Lower leg skin (tissue), 4 donors: Measurements from ENCODE around the gene ZNF148. TPM values are rescaled to one million over a fixed set of nuclear protein-coding genes. Genes with fewer than 3 reads are reported as not detected.

Experiments used
- DNase-seq, 2 donors: peaks; one replicate each; pipeline ENCODE4 v3.0.0-alpha.2; 2019; ENCODE audit warnings: low spot score in 2 of 2
- H3K4me3 ChIP-seq: fragments of 200-600 bp; sonication (generic); 2 replicates; pipeline ENCODE4 v1.5.1; 2017; ENCODE audit warnings: mild to moderate bottlenecking, low read depth; ENCODE audit not compliant: poor library complexity, severe bottlenecking
- POLR2A ChIP-seq, 2 donors: fragments of 450-650 bp; IDR thresholded peaks; one replicate each; pipeline ENCODE4 v1.6.1; 2016 to 2017; ENCODE audit warnings: antibody characterized with exemption in 2 of 2, mild to moderate bottlenecking in 1 of 2, moderate library complexity in 1 of 2
- WGBS, 2 donors: methylation state at CpG; one replicate each; pipeline ENCODE4 v1.1.5; 2018; 5-methylcytosine and 5-hydroxymethylcytosine counted together
- intact Hi-C: fragments of 100-400 bp; cut with DNase I; formaldehyde crosslinking; loops from one replicate; pipeline ENCODE4 v1.15.0; 2023; ENCODE audit warnings: low total_unique reads
- total RNA-seq, 4 donors: library from RNA; depleted of rRNA; stranded (reverse); fragments of >200 nt; gene quantifications; one replicate each; pipeline ENCODE4 v1.1.0, GENCODE V29; 2016
- TF ChIP-seq, protein P1 (sequence below), 3 donors: fragments of 450-650 bp; IDR thresholded peaks; one replicate each; pipeline ENCODE4 v1.5.1; 2016; ENCODE audit warnings: antibody characterized with exemption in 3 of 3, mild to moderate bottlenecking in 3 of 3, moderate library complexity in 2 of 3

The ZNF148 gene
- total RNA-seq, 4 donors from 2014 or later: 14.6 to 24.6 (median 17.7) TPM

- WGBS, 2 donors: 71 to 74% methylated on average over 3 of the region's 3 CpGs
- no peak overlapping the region for H3K4me3 ChIP-seq
- no peak for TF ChIP-seq POLR2A (IDR thresholded peaks at IDR 0.05)
- TF ChIP-seq, protein P1, sequence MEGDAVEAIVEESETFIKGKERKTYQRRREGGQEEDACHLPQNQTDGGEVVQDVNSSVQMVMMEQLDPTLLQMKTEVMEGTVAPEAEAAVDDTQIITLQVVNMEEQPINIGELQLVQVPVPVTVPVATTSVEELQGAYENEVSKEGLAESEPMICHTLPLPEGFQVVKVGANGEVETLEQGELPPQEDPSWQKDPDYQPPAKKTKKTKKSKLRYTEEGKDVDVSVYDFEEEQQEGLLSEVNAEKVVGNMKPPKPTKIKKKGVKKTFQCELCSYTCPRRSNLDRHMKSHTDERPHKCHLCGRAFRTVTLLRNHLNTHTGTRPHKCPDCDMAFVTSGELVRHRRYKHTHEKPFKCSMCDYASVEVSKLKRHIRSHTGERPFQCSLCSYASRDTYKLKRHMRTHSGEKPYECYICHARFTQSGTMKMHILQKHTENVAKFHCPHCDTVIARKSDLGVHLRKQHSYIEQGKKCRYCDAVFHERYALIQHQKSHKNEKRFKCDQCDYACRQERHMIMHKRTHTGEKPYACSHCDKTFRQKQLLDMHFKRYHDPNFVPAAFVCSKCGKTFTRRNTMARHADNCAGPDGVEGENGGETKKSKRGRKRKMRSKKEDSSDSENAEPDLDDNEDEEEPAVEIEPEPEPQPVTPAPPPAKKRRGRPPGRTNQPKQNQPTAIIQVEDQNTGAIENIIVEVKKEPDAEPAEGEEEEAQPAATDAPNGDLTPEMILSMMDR (IDR thresholded peaks at IDR 0.05): no peak
- DNase-seq: no peak
- intact Hi-C loops: no loop called here
Observed at GRCh38 chr3:125266971-125267370, 108.2 kb downstream of the ZNF148 start.

- no peak for TF ChIP-seq POLR2A (IDR thresholded peaks at IDR 0.05)
- TF ChIP-seq, protein P1 (IDR thresholded peaks at IDR 0.05): no peak
- no peak for DNase-seq
- 87% methylated on average over 1 of the region's 1 CpG for WGBS, 2 donors
- H3K4me3 ChIP-seq: no peak overlapping the region
- intact Hi-C loops: no loop called here
Observed at GRCh38 chr3:125262161-125262560, 113.0 kb downstream of the ZNF148 start.

- TF ChIP-seq, protein P1 (IDR thresholded peaks at IDR 0.05): no peak
- TF ChIP-seq POLR2A (IDR thresholded peaks at IDR 0.05): no peak
- no peak for DNase-seq
- 85 to 93% methylated on average over 1 of the region's 1 CpG for WGBS, 2 donors
- intact Hi-C loops: no loop called here
- H3K4me3 ChIP-seq: no peak overlapping the region
Observed at GRCh38 chr3:125261031-125261430, 114.1 kb downstream of the ZNF148 start.

DNA sequence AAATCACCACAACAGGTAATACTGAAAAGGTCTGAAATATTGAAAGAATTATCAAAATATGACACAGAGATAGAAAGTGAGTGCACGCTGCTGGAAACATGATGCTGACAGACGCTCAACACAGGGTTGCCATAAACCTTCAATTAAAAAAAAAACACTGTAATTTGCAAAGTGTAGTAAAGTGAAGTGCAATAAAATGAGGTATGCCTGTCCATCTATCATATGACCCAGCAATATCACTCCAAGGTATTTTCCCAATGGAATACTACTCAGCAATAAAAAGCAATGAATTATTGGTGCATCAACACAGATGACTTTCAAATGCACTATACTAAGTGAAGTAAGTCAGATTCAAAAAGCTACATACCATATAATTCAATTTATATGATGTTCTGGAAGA is 115.0 kb downstream of the ZNF148 start:
- WGBS, 2 donors: 100% methylated on average over 2 of the region's 2 CpGs
- TF ChIP-seq, protein P1 (IDR thresholded peaks at IDR 0.05): no peak
- TF ChIP-seq POLR2A (IDR thresholded peaks at IDR 0.05): no peak

GRCh38 chr3:125257536-125257935 is 117.6 kb downstream of the ZNF148 start:
- intact Hi-C loops: no loop called here
- 91 to 95% methylated on average over 4 of the region's 4 CpGs for WGBS, 2 donors
- no peak overlapping the region for H3K4me3 ChIP-seq
- TF ChIP-seq, protein P1 (IDR thresholded peaks at IDR 0.05): no peak
- no peak for TF ChIP-seq POLR2A (IDR thresholded peaks at IDR 0.05)
- DNase-seq: no peak

More for the DNA sequence above, 115.0 kb downstream of the ZNF148 start:
- DNase-seq: no peak
- no peak overlapping the region for H3K4me3 ChIP-seq
- intact Hi-C loops: no loop called here

DNA sequence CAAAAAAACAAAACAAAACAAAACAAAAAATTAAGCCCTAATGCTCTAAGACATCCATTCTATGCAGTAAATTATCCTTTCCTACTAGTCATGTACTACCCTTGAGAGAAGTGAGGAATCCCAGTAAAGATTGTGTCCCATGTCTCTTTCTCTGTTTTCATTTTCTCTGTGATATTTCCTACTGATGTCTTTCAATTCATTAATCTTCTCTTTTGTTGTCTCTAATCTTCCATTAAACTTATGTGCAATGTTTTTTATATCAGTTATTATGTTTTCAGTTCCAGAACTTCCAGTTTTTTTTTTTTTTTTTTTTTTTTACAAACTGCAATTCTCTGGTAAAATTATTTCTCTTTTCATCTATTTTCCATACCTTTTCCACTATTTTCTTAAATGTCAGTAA is 118.5 kb downstream of the ZNF148 start:
- intact Hi-C loops: no loop called here
- H3K4me3 ChIP-seq: no peak overlapping the region
- TF ChIP-seq POLR2A (IDR thresholded peaks at IDR 0.05): no peak
- TF ChIP-seq, protein P1 (IDR thresholded peaks at IDR 0.05): no peak
- no peak for DNase-seq
